Keratinocyte (primary cell): ENCODE results near the gene CD180. TPM values are rescaled to one million over a fixed set of nuclear protein-coding genes. Genes with fewer than 3 reads are reported as not detected.

ENCODE experiments used
- DNase-seq: peaks from one replicate; pipeline ENCODE4 v3.0.0-alpha.2; 2011; ENCODE audit warnings: low read depth, missing footprints, low spot score
- FAIRE-seq: peaks from 2 replicates; lab custom pipeline; 2011; peaks lifted over from hg19 to GRCh38; lab: Jason Lieb, UNC
- H2AFZ ChIP-seq: 2 replicates; pipeline ENCODE4 v1.6.0; 2012; ENCODE audit warnings: low read length, control low read depth, inconsistent platforms; ENCODE audit not compliant: control insufficient read depth
- H3K27ac ChIP-seq: 2 replicates; pipeline ENCODE4 v1.5.1; 2011; ENCODE audit warnings: low read length; ENCODE audit not compliant: control insufficient read depth, insufficient read depth
- H3K27me3 ChIP-seq: 3 replicates; pipeline ENCODE4 v1.6.0; 2011; ENCODE audit warnings: low read length; ENCODE audit not compliant: control insufficient read depth, insufficient read depth; ENCODE audit errors: extremely low read depth
- H3K36me3 ChIP-seq, 2 experiments: 2 replicates in 1 of 2; 3 replicates in 1 of 2; pipeline ENCODE4 v1.5.1; 2011; ENCODE audit warnings: low read length in 2 of 2, mild to moderate bottlenecking in 1 of 2; ENCODE audit not compliant: control insufficient read depth in 2 of 2, insufficient read depth in 2 of 2; ENCODE audit errors: extremely low read depth in 1 of 2
- H3K4me1 ChIP-seq: 3 replicates; pipeline ENCODE4 v1.5.1; 2011; ENCODE audit warnings: low read length; ENCODE audit not compliant: control insufficient read depth, insufficient read depth; ENCODE audit errors: extremely low read depth
- H3K4me2 ChIP-seq: 3 replicates; pipeline ENCODE4 v1.6.0; 2011; ENCODE audit warnings: low read depth, low read length; ENCODE audit not compliant: control insufficient read depth, insufficient read depth; ENCODE audit errors: extremely low read depth
- H3K4me3 ChIP-seq, 3 experiments: fragments of 200-600 bp in 1 of 3; sonication (generic) in 1 of 3; 2 replicates in 2 of 3; 3 replicates in 1 of 3; pipeline ENCODE4 v1.5.1; 2011 to 2016; ENCODE audit warnings: low read length in 3 of 3, mild to moderate bottlenecking in 3 of 3, control low read depth in 2 of 3, inconsistent platforms in 1 of 3, low read depth in 1 of 3, mixed read lengths in 1 of 3, mixed run types in 1 of 3, moderate library complexity in 1 of 3; ENCODE audit not compliant: control insufficient read depth in 2 of 3, insufficient read depth in 2 of 3; ENCODE audit errors: extremely low read depth in 1 of 3
- H3K79me2 ChIP-seq: 2 replicates; pipeline ENCODE4 v1.6.0; 2012; ENCODE audit warnings: low read length; ENCODE audit not compliant: control insufficient read depth, insufficient read depth
- H3K9ac ChIP-seq: 3 replicates; pipeline ENCODE4 v1.6.0; 2011; ENCODE audit warnings: low read length; ENCODE audit not compliant: control insufficient read depth, insufficient read depth; ENCODE audit errors: extremely low read depth
- H3K9me1 ChIP-seq: 3 replicates; pipeline ENCODE4 v1.6.0; 2011; ENCODE audit warnings: low read length; ENCODE audit not compliant: control insufficient read depth, insufficient read depth; ENCODE audit errors: extremely low read depth
- H3K9me3 ChIP-seq: 2 replicates; pipeline ENCODE4 v1.5.1; 2012; ENCODE audit warnings: low read depth, low read length; ENCODE audit not compliant: control insufficient read depth
- H4K20me1 ChIP-seq: 3 replicates; pipeline ENCODE4 v1.6.0; 2011; ENCODE audit warnings: low read length; ENCODE audit not compliant: control insufficient read depth, insufficient read depth; ENCODE audit errors: extremely low read depth
- CTCF ChIP-seq, 3 experiments: IDR thresholded peaks in 1 of 3; conservative IDR thresholded peaks in 1 of 3; optimal IDR thresholded peaks in 1 of 3; 2 replicates in 2 of 3; 3 replicates in 1 of 3; pipeline versions ENCODE3 to v1.5.1; 2011; ENCODE audit warnings: low read length in 3 of 3, mild to moderate bottlenecking in 3 of 3, moderate library complexity in 2 of 3, control low read depth in 1 of 3, inconsistent platforms in 1 of 3; ENCODE audit not compliant: insufficient read depth in 2 of 3; ENCODE audit errors: extremely low read depth in 1 of 3
- EZH2 ChIP-seq: IDR thresholded peaks from one replicate; pipeline ENCODE4 v1.6.1; 2012; ENCODE audit warnings: inconsistent platforms, mild to moderate bottlenecking, low read length, moderate library complexity
- dilution Hi-C: fragments of 300-500 bp; cut with MboI; formaldehyde crosslinking; loops from one replicate; pipeline ENCODE4 v1.7.0; 2020; ENCODE audit warnings: low sequenced_read_pairs; ENCODE audit not compliant: extremely low pct_ligation_motif_present
- polyA plus RNA-seq, 5 experiments: library from polyadenylated mRNA; depleted of rRNA in 3 of 5; stranded (reverse) in 3 of 5; stranded (forward) in 1 of 5; unstranded in 1 of 5; fragments of >200 nt; gene quantifications; 1 replicate in 1 of 5; 2 replicates in 3 of 5; 3 replicates in 1 of 5; pipeline versions ENCODE4 v1.2.1 to v1.2.3, GENCODE V29; 2011 to 2012; ENCODE audit warnings: missing spikeins in 2 of 5, low read depth in 1 of 5, low replicate concordance in 1 of 5

CD180 gene
- polyA plus RNA-seq, 1 donor (not counting 4 experiments of a cell fraction or from before 2014, with no cell fraction given), result not detected

- no peaks in the 10 kb centered on the region for H4K20me1 ChIP-seq
- H3K27me3 ChIP-seq, result no peaks in the 10 kb centered on the region
- H3K27ac ChIP-seq, result no peak overlapping the region
- H3K4me1 ChIP-seq, result no peaks in the 10 kb centered on the region
- dilution Hi-C loops, result no loop called here
- DNase-seq (no peak), FAIRE-seq (no peak)
- H2AFZ ChIP-seq, result no peak overlapping the region
- no peak for TF ChIP-seq EZH2
- no peak for TF ChIP-seq CTCF (optimal IDR thresholded peaks at IDR 0.05 in 1 of 3, IDR thresholded peaks at IDR 0.05 in 1 of 3, conservative IDR thresholded peaks at IDR 0.05 in 1 of 3; ENCODE audit: extremely low read depth in 1 of 3, insufficient read depth in 2 of 3, low read length in 3 of 3)
- H3K9me1 ChIP-seq, result no peaks in the 10 kb centered on the region
- H3K36me3 ChIP-seq, result peaks cover 31 to 42% of the 10 kb centered on the region in 2 experiments
- no peaks in the 10 kb centered on the region for H3K79me2 ChIP-seq
- no peaks in the 10 kb centered on the region for H3K9me3 ChIP-seq
- no peak overlapping the region for H3K9ac ChIP-seq
- no peak overlapping the region for H3K4me3 ChIP-seq
- no peak overlapping the region for H3K4me2 ChIP-seq
Observed at GRCh38 chr5:67141644-67142043, 55.0 kb downstream of the CD180 start.

GRCh38 chr5:67140413-67140812, 56.2 kb downstream of the CD180 start:
- Histone ChIP-seq H3K4me2 (no peak overlapping the region), H3K4me1 (no peaks in the 10 kb centered on the region), H3K9me3 (no peaks in the 10 kb centered on the region), H3K4me3 (no peak overlapping the region), H2AFZ (no peak overlapping the region), H3K9ac (no peak overlapping the region), H3K27me3 (no peaks in the 10 kb centered on the region), H3K36me3 (peaks cover 31 to 35% of the 10 kb centered on the region in 2 experiments), H3K27ac (no peak overlapping the region), H4K20me1 (no peaks in the 10 kb centered on the region), H3K9me1 (no peaks in the 10 kb centered on the region), H3K79me2 (no peaks in the 10 kb centered on the region)
- FAIRE-seq (no peak), DNase-seq (no peak)
- dilution Hi-C loops, result no loop called here
- TF ChIP-seq EZH2, result no peak
- TF ChIP-seq CTCF (optimal IDR thresholded peaks at IDR 0.05 in 1 of 3, IDR thresholded peaks at IDR 0.05 in 1 of 3, conservative IDR thresholded peaks at IDR 0.05 in 1 of 3; ENCODE audit: extremely low read depth in 1 of 3, insufficient read depth in 2 of 3, low read length in 3 of 3), result no peak
